VCaP (cell line): ENCODE measurements around the gene SDC1.

ENCODE experiments used
- H3K27ac ChIP-seq: fragments of 450-650 bp; 2 replicates; pipeline ENCODE4 v1.5.1; 2017
- CTCF ChIP-seq: fragments of 450-650 bp; conservative IDR thresholded peaks from 2 replicates; pipeline ENCODE4 v1.5.1; 2017; ENCODE audit warnings: mild to moderate bottlenecking, moderate library complexity

SDC1 gene

GRCh38 chr2:20232837-20233207 lies 7.9 kb upstream of the SDC1 start:
- TF ChIP-seq CTCF, result no peak

GRCh38 chr2:20231598-20232026 lies 6.7 kb upstream of the SDC1 start:
- TF ChIP-seq CTCF, result no peak
- H3K27ac ChIP-seq, result peak overlapping the region; percentile 55

More at GRCh38 chr2:20232837-20233207, 7.9 kb upstream of the SDC1 start:
- H3K27ac ChIP-seq, result peak overlapping the region; percentile 55

- TF ChIP-seq CTCF, result no peak
- H3K27ac ChIP-seq, result peak overlapping the region; percentile 55
Measured at GRCh38 chr2:20231159-20231558, 6.2 kb upstream of the SDC1 start.

GRCh38 chr2:20230114-20230425 lies 5.1 kb upstream of the SDC1 start:
- TF ChIP-seq CTCF, result no peak
- H3K27ac ChIP-seq, result no peak overlapping the region

GRCh38 chr2:20229322-20230113 lies 4.6 kb upstream of the SDC1 start:
- H3K27ac ChIP-seq, result no peak overlapping the region
- TF ChIP-seq CTCF, result no peak

GRCh38 chr2:20227894-20228505 lies 3.1 kb upstream of the SDC1 start:
- TF ChIP-seq CTCF, result no peak

GRCh38 chr2:20226152-20226545 lies 1.2 kb upstream of the SDC1 start:
- TF ChIP-seq CTCF, result no peak
- no peak overlapping the region for H3K27ac ChIP-seq

More at GRCh38 chr2:20227894-20228505, 3.1 kb upstream of the SDC1 start:
- no peak overlapping the region for H3K27ac ChIP-seq
